HepG2 (cell line): ENCODE data around the gene TRAPPC3. TPM values are rescaled to one million over a fixed set of nuclear protein-coding genes. Genes with fewer than 3 reads are reported as not detected.

ENCODE experiments used
- ASH2L ChIP-seq: fragments of 300-600, 200-600 bp; sonication (generic); IDR thresholded peaks from 2 replicates; pipeline ENCODE4 v1.7.0; 2017; ENCODE audit warnings: low read depth, mild to moderate bottlenecking, moderate library complexity, mixed read lengths, low read length; ENCODE audit not compliant: insufficient read length
- CEBPB ChIP-seq: IDR thresholded peaks from 2 replicates; pipeline ENCODE4 v1.6.1; 2011; ENCODE audit warnings: low read depth, low read length, improper control_type of control experiment, borderline replicate concordance
- FOXK1 ChIP-seq: sonication (generic); formaldehyde crosslinking; IDR thresholded peaks from 2 replicates; pipeline ENCODE4 v1.4.0; 2020; ENCODE audit warnings: low read depth, missing genetic modification reagents, borderline replicate concordance
- FOXO1 ChIP-seq: sonication (generic); formaldehyde crosslinking; IDR thresholded peaks from 2 replicates; pipeline ENCODE4 v1.4.0; 2020; ENCODE audit warnings: missing genetic modification reagents
- GABPB1 ChIP-seq: IDR thresholded peaks from 2 replicates; pipeline ENCODE4 v1.6.1; 2016; ENCODE audit warnings: mild to moderate bottlenecking, missing genetic modification reagents, moderate library complexity, missing compliant biosample characterization
- GATAD1 ChIP-seq: IDR thresholded peaks from 2 replicates; pipeline ENCODE4 v1.6.1; 2016; ENCODE audit warnings: missing genetic modification reagents, missing compliant biosample characterization
- JUNB ChIP-seq: sonication (generic); formaldehyde crosslinking; IDR thresholded peaks from 2 replicates; pipeline ENCODE4 v1.8.0; 2022; ENCODE audit warnings: missing genetic modification reagents, mild to moderate bottlenecking, borderline replicate concordance
- MAFK ChIP-seq, 2 experiments: IDR thresholded peaks in 1 of 2; conservative IDR thresholded peaks in 1 of 2; 2 replicates each; pipeline ENCODE4 v1.6.1; 2011; ENCODE audit warnings: improper control_type of control experiment in 2 of 2, low read length in 2 of 2
- NFRKB ChIP-seq: fragments of 450-650 bp; IDR thresholded peaks from 2 replicates; pipeline ENCODE4 v1.6.1; 2017
- NR2C2 ChIP-seq: sonication (generic); formaldehyde crosslinking; IDR thresholded peaks from 2 replicates; pipeline ENCODE4 v1.4.0; 2020; ENCODE audit warnings: missing genetic modification reagents, mild to moderate bottlenecking, moderate library complexity, borderline replicate concordance
- POLR2A ChIP-seq, 2 experiments: IDR thresholded peaks; 2 replicates each; pipeline ENCODE4 v1.6.1; 2011; ENCODE audit warnings: low read depth in 2 of 2, low read length in 2 of 2, mild to moderate bottlenecking in 1 of 2, moderate library complexity in 1 of 2; ENCODE audit not compliant: insufficient read depth in 1 of 2
- SAFB2 ChIP-seq: sonication (generic); formaldehyde crosslinking; IDR thresholded peaks from 2 replicates; pipeline ENCODE4 v1.5.1; 2020; ENCODE audit warnings: missing genetic modification reagents, low read depth, mild to moderate bottlenecking, borderline replicate concordance
- SIN3A ChIP-seq: IDR thresholded peaks from 2 replicates; pipeline ENCODE4 v1.6.1; 2011; ENCODE audit warnings: low read depth, mild to moderate bottlenecking, control low read depth, low read length, borderline replicate concordance
- ZBTB21 ChIP-seq: sonication (generic); formaldehyde crosslinking; IDR thresholded peaks from 2 replicates; pipeline ENCODE4 v1.4.0; 2020; ENCODE audit warnings: missing genetic modification reagents
- ZFP36L1 ChIP-seq: sonication (generic); formaldehyde crosslinking; IDR thresholded peaks from 2 replicates; pipeline ENCODE4 v1.8.0; 2022; ENCODE audit warnings: mild to moderate bottlenecking, missing genetic modification reagents, moderate library complexity
- ZFX ChIP-seq: sonication (generic); formaldehyde crosslinking; IDR thresholded peaks from 2 replicates; pipeline ENCODE4 v1.4.0; 2020; ENCODE audit warnings: mild to moderate bottlenecking, low read depth, missing genetic modification reagents, moderate library complexity
- ZKSCAN5 ChIP-seq: sonication (generic); formaldehyde crosslinking; IDR thresholded peaks from 2 replicates; pipeline ENCODE4 v1.5.1; 2020; ENCODE audit warnings: mild to moderate bottlenecking, missing genetic modification reagents
- ZNF564 ChIP-seq: sonication (generic); formaldehyde crosslinking; IDR thresholded peaks from 2 replicates; pipeline ENCODE4 v1.8.1; 2023; ENCODE audit warnings: mild to moderate bottlenecking, missing genetic modification reagents
- ZNF567 ChIP-seq: sonication (generic); formaldehyde crosslinking; IDR thresholded peaks from 2 replicates; pipeline ENCODE4 v1.8.1; 2023; ENCODE audit warnings: mild to moderate bottlenecking, missing genetic modification reagents, borderline replicate concordance
- ZNF644 ChIP-seq: IDR thresholded peaks from 2 replicates; pipeline ENCODE4 v1.6.1; 2016; ENCODE audit warnings: low read depth
- ZNF660 ChIP-seq: sonication (generic); formaldehyde crosslinking; IDR thresholded peaks from 2 replicates; pipeline ENCODE4 v1.5.1; 2020; ENCODE audit warnings: mild to moderate bottlenecking, low read depth, missing genetic modification reagents, borderline replicate concordance
- ZZZ3 ChIP-seq: sonication (generic); formaldehyde crosslinking; IDR thresholded peaks from 2 replicates; pipeline ENCODE4 v1.4.0; 2020; ENCODE audit warnings: missing genetic modification reagents, mild to moderate bottlenecking, borderline replicate concordance
- polyA plus RNA-seq, 8 experiments: library from polyadenylated mRNA; depleted of rRNA in 3 of 8; stranded (reverse) in 7 of 8; unstranded in 1 of 8; fragments of >200 nt; fragmentation: Illumina TruSeq in 4 of 8; extraction: Trizol in 4 of 8; gene quantifications; 2 replicates each; pipeline versions ENCODE4 v1.2.1 to v1.2.3, GENCODE V29; 2011 to 2016; ENCODE audit warnings: low read depth in 4 of 8, missing spikeins in 1 of 8, mixed read lengths in 1 of 8; ENCODE audit not compliant: insufficient read depth in 1 of 8
- total RNA-seq, 5 experiments: library from RNA; depleted of rRNA; stranded (reverse); fragments of >200 nt; fragmentation: Illumina TruSeq; extraction: Trizol; gene quantifications; 2 replicates each; pipeline ENCODE4 v1.2.3, GENCODE V29; 2016; ENCODE audit warnings: low read depth in 1 of 5
- TF ChIP-seq, protein P1 (sequence below): IDR thresholded peaks from 2 replicates; pipeline ENCODE4 v1.6.1; 2012; ENCODE audit warnings: low read length, improper control_type of control experiment
- TF ChIP-seq, protein P2 (sequence below): sonication (generic); formaldehyde crosslinking; IDR thresholded peaks from 2 replicates; pipeline ENCODE4 v1.9.0; 2021; ENCODE audit warnings: missing genetic modification reagents, borderline replicate concordance

Gene TRAPPC3
- total and polyA plus RNA-seq, 2 of the 13 experiments (the other 11 are each of a cell fraction or from before 2014, with no cell fraction given) = 53.7 to 62.4 TPM

DNA sequence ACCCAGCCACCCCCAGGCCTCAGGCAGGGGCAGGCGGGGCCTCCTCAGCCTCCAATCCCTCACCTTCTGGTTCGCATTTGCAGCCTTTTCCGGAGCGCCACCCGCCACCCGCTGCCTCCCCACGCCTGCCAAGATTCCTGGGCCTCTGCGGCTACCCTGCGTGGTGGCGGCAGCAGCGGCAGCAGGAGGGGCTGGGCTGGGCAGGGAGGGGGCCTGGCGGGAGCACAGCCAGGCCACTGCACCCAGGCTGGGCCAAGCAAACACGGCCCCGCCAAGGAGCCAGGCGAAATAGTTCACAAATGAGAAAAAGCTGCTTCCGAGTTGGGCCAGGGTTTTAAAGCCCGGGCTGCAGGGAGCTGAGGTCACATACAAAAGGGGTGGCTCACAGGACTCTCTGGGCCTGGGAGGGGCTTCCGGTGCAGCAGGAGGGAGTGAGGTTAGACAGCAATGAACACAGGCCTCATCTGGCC is 34.1 kb downstream of the TRAPPC3 start (continued):
- TF ChIP-seq, protein P1, sequence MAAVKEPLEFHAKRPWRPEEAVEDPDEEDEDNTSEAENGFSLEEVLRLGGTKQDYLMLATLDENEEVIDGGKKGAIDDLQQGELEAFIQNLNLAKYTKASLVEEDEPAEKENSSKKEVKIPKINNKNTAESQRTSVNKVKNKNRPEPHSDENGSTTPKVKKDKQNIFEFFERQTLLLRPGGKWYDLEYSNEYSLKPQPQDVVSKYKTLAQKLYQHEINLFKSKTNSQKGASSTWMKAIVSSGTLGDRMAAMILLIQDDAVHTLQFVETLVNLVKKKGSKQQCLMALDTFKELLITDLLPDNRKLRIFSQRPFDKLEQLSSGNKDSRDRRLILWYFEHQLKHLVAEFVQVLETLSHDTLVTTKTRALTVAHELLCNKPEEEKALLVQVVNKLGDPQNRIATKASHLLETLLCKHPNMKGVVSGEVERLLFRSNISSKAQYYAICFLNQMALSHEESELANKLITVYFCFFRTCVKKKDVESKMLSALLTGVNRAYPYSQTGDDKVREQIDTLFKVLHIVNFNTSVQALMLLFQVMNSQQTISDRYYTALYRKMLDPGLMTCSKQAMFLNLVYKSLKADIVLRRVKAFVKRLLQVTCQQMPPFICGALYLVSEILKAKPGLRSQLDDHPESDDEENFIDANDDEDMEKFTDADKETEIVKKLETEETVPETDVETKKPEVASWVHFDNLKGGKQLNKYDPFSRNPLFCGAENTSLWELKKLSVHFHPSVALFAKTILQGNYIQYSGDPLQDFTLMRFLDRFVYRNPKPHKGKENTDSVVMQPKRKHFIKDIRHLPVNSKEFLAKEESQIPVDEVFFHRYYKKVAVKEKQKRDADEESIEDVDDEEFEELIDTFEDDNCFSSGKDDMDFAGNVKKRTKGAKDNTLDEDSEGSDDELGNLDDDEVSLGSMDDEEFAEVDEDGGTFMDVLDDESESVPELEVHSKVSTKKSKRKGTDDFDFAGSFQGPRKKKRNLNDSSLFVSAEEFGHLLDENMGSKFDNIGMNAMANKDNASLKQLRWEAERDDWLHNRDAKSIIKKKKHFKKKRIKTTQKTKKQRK = no peak
- no peak for TF ChIP-seq ZBTB21
- TF ChIP-seq JUNB (CRISPR knock-in tag) = no peak
- no peak for TF ChIP-seq NFRKB
- no peak for TF ChIP-seq GATAD1
- peak; percentile 83 for TF ChIP-seq ZFX (CRISPR knock-in tag)
- no peak for TF ChIP-seq CEBPB
- TF ChIP-seq FOXO1 = no peak
- no peak for TF ChIP-seq ZNF564 (CRISPR knock-in tag)
- TF ChIP-seq SIN3A = no peak
- no peak for TF ChIP-seq NR2C2 (CRISPR knock-in tag)
- no peak for TF ChIP-seq ZNF644
- TF ChIP-seq ASH2L = no peak
- TF ChIP-seq GABPB1 (CRISPR knock-in tag) = peak; percentile 56
- TF ChIP-seq ZNF660 (CRISPR knock-in tag) = no peak
- no peak for TF ChIP-seq MAFK (conservative IDR thresholded peaks at IDR 0.05 in 1 of 2, IDR thresholded peaks at IDR 0.05 in 1 of 2; ENCODE audit: low read length in 2 of 2)
- no peak for TF ChIP-seq ZFP36L1
- no peak for TF ChIP-seq SAFB2 (CRISPR knock-in tag)
- TF ChIP-seq FOXK1 (CRISPR knock-in tag) = no peak
- TF ChIP-seq ZKSCAN5 (CRISPR knock-in tag) = no peak
- TF ChIP-seq, protein P2, sequence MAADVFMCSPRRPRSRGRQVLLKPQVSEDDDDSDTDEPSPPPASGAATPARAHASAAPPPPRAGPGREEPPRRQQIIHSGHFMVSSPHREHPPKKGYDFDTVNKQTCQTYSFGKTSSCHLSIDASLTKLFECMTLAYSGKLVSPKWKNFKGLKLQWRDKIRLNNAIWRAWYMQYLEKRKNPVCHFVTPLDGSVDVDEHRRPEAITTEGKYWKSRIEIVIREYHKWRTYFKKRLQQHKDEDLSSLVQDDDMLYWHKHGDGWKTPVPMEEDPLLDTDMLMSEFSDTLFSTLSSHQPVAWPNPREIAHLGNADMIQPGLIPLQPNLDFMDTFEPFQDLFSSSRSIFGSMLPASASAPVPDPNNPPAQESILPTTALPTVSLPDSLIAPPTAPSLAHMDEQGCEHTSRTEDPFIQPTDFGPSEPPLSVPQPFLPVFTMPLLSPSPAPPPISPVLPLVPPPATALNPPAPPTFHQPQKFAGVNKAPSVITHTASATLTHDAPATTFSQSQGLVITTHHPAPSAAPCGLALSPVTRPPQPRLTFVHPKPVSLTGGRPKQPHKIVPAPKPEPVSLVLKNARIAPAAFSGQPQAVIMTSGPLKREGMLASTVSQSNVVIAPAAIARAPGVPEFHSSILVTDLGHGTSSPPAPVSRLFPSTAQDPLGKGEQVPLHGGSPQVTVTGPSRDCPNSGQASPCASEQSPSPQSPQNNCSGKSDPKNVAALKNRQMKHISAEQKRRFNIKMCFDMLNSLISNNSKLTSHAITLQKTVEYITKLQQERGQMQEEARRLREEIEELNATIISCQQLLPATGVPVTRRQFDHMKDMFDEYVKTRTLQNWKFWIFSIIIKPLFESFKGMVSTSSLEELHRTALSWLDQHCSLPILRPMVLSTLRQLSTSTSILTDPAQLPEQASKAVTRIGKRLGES (CRISPR knock-in tag) = no peak
- no peak for TF ChIP-seq POLR2A (IDR thresholded peaks at IDR 0.05; ENCODE audit: insufficient read depth in 1 of 2, low read depth in 2 of 2, low read length in 2 of 2)
- TF ChIP-seq ZZZ3 (CRISPR knock-in tag) = no peak
- TF ChIP-seq ZNF567 (CRISPR knock-in tag) = no peak
